ENCODE results near the gene SYDE2. TPM values are rescaled to one million over a fixed set of nuclear protein-coding genes. Genes with fewer than 3 reads are reported as not detected.

SYDE2 gene
- total and polyA plus RNA-seq, 9 of the 15 experiments (the other 6 are each of a cell fraction or from before 2014, with no cell fraction given): 0.39 to 8.7 (median 4.5) TPM

DNA sequence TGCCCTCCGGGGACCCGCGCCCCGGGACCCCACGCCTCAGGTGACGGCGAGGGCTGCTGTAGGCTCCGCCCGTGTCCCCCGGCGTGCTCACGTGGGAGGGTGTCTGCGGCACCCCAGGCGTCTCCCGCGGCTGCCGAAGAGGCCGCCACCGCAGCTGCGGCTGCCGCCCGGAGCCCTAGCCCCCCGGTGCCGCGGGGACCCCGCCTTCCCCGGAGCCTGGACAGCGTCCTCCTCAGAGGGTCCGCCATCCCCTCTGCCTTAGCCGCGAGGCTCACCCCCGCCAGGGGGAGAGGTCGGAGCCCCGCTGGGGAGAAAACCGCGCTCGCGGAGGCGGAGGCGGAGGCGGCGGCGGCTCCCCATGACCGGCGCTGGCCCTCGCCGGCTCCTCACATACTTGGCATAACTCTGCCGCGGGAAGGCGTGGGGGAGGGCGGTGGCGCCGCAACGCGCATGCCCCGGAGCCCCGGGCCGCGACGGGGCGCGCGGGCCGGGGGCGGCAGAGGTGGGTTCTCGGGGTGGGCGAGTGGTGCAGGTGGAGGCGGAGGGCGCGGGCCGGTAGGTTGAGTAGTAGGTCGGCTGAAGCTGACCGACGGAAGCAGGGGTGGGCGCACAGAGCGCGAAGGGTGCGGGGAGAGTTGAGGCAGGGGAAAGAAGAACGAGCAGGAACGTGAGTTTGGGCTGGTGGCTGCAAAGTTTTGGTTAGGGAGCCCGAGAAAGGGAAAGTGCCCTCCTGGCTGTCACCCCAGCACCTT is 700 bp upstream of the SYDE2 start (continued):
- TF ChIP-seq L3MBTL2 (IDR thresholded peaks at IDR 0.05): peak; percentile 68
- 0 out of 2 replicates have a peak, but pooled peaks have one; percentile 28 for TF ChIP-seq HDAC8 (tag; IDR thresholded peaks at IDR 0.05)
- TF ChIP-seq XRCC5 (IDR thresholded peaks at IDR 0.05; ENCODE audit: low read depth, low read length): no peak
- TF ChIP-seq RAD51 (IDR thresholded peaks at IDR 0.05; ENCODE audit: borderline replicate concordance, low read depth): peak; percentile 19; the same call in 1 of the 2 replicates
- TF ChIP-seq MXI1 (IDR thresholded peaks at IDR 0.05; ENCODE audit: low read depth, low read length): no peak
- no peak for TF ChIP-seq NR4A1 (CRISPR knock-in tag; IDR thresholded peaks at IDR 0.05)
- TF ChIP-seq NR4A1 (tag; IDR thresholded peaks at IDR 0.05): no peak
- 0 out of 2 replicates have a peak, but pooled peaks have one; percentile 48 for TF ChIP-seq ZNF583 (CRISPR knock-in tag; IDR thresholded peaks at IDR 0.05)
- TF ChIP-seq, protein P1, sequence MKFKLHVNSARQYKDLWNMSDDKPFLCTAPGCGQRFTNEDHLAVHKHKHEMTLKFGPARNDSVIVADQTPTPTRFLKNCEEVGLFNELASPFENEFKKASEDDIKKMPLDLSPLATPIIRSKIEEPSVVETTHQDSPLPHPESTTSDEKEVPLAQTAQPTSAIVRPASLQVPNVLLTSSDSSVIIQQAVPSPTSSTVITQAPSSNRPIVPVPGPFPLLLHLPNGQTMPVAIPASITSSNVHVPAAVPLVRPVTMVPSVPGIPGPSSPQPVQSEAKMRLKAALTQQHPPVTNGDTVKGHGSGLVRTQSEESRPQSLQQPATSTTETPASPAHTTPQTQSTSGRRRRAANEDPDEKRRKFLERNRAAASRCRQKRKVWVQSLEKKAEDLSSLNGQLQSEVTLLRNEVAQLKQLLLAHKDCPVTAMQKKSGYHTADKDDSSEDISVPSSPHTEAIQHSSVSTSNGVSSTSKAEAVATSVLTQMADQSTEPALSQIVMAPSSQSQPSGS (CRISPR knock-in tag; IDR thresholded peaks at IDR 0.05): no peak
- TF ChIP-seq, protein P2, sequence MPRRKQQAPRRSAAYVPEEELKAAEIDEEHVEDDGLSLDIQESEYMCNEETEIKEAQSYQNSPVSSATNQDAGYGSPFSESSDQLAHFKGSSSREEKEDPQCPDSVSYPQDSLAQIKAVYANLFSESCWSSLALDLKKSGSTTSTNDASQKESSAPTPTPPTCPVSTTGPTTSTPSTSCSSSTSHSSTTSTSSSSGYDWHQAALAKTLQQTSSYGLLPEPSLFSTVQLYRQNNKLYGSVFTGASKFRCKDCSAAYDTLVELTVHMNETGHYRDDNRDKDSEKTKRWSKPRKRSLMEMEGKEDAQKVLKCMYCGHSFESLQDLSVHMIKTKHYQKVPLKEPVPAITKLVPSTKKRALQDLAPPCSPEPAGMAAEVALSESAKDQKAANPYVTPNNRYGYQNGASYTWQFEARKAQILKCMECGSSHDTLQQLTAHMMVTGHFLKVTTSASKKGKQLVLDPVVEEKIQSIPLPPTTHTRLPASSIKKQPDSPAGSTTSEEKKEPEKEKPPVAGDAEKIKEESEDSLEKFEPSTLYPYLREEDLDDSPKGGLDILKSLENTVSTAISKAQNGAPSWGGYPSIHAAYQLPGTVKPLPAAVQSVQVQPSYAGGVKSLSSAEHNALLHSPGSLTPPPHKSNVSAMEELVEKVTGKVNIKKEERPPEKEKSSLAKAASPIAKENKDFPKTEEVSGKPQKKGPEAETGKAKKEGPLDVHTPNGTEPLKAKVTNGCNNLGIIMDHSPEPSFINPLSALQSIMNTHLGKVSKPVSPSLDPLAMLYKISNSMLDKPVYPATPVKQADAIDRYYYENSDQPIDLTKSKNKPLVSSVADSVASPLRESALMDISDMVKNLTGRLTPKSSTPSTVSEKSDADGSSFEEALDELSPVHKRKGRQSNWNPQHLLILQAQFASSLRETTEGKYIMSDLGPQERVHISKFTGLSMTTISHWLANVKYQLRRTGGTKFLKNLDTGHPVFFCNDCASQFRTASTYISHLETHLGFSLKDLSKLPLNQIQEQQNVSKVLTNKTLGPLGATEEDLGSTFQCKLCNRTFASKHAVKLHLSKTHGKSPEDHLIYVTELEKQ (CRISPR knock-in tag; IDR thresholded peaks at IDR 0.05): no peak
- no peak for TF ChIP-seq JUN (IDR thresholded peaks at IDR 0.05; ENCODE audit: borderline replicate concordance, low read depth, low read length)
- TF ChIP-seq JUN (CRISPR knock-in tag; IDR thresholded peaks at IDR 0.05; ENCODE audit: borderline replicate concordance): peak; percentile 42; the same call in 1 of the 2 replicates
- TF ChIP-seq, protein P3, sequence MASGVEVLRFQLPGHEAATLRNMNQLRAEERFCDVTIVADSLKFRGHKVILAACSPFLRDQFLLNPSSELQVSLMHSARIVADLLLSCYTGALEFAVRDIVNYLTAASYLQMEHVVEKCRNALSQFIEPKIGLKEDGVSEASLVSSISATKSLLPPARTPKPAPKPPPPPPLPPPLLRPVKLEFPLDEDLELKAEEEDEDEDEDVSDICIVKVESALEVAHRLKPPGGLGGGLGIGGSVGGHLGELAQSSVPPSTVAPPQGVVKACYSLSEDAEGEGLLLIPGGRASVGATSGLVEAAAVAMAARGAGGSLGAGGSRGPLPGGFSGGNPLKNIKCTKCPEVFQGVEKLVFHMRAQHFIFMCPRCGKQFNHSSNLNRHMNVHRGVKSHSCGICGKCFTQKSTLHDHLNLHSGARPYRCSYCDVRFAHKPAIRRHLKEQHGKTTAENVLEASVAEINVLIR (CRISPR knock-in tag; IDR thresholded peaks at IDR 0.05): no peak
- peak; percentile 44 for TF ChIP-seq RB1 (IDR thresholded peaks at IDR 0.05; ENCODE audit: low read depth)
- TF ChIP-seq CEBPG (CRISPR knock-in tag; IDR thresholded peaks at IDR 0.05): peak; percentile 32; the same call in 1 of the 2 replicates
- TF ChIP-seq CEBPG (tag; conservative IDR thresholded peaks at IDR 0.05 in 1 of 2, IDR thresholded peaks at IDR 0.05 in 1 of 2): no peak
- no peak for TF ChIP-seq HMG20A (CRISPR knock-in tag; conservative IDR thresholded peaks at IDR 0.05)
- 0 out of 4 replicates have a peak, but pooled peaks of 1 of the 2 experiments have one; percentile 26 for TF ChIP-seq HDAC1 (IDR thresholded peaks at IDR 0.05)
- TF ChIP-seq PCBP1 (IDR thresholded peaks at IDR 0.05; ENCODE audit: low read depth, low read length, poor library complexity, severe bottlenecking): peak; percentile 65
- TF ChIP-seq GTF2F1 (IDR thresholded peaks at IDR 0.05; ENCODE audit: low read depth, low read length): 0 out of 2 replicates have a peak, but pooled peaks have one; percentile 21
